C4-2B (cell line): ENCODE results near the gene MKNK1.

ENCODE experiments used
- ZFX ChIP-seq: fragments of 450-650 bp; IDR thresholded peaks from 2 replicates; pipeline ENCODE4 v1.6.1; 2017
- TF ChIP-seq, protein P1 (sequence below): fragments of 450-650 bp; conservative IDR thresholded peaks from 2 replicates; pipeline ENCODE4 v1.5.1; 2017; ENCODE audit warnings: mild to moderate bottlenecking

DNA sequence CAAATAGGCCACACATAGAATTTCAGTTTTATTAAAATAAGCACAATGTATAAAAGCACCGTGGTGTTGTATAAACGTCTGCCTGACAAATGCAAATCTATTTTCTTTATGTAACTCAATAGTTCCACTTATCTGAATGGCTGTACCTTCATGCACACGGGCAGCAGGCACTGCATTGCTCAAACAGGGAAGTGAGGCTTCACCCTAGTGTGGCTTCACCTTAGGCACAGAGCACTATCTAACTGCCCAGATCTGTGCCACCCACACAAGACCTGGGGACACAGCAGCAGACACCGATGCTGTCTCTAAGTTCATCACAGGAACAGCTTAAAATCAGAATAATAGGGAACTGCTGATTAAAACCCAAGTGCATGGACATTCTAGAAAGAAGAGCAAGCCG, 46.7 kb downstream of the MKNK1 start:
- TF ChIP-seq, protein P1, sequence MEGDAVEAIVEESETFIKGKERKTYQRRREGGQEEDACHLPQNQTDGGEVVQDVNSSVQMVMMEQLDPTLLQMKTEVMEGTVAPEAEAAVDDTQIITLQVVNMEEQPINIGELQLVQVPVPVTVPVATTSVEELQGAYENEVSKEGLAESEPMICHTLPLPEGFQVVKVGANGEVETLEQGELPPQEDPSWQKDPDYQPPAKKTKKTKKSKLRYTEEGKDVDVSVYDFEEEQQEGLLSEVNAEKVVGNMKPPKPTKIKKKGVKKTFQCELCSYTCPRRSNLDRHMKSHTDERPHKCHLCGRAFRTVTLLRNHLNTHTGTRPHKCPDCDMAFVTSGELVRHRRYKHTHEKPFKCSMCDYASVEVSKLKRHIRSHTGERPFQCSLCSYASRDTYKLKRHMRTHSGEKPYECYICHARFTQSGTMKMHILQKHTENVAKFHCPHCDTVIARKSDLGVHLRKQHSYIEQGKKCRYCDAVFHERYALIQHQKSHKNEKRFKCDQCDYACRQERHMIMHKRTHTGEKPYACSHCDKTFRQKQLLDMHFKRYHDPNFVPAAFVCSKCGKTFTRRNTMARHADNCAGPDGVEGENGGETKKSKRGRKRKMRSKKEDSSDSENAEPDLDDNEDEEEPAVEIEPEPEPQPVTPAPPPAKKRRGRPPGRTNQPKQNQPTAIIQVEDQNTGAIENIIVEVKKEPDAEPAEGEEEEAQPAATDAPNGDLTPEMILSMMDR, result no peak
- TF ChIP-seq ZFX, result no peak
